ENCODE results near the gene CTNNBL1. TPM values are rescaled to one million over a fixed set of nuclear protein-coding genes. Genes with fewer than 3 reads are reported as not detected.
"Not testable (repeated sequence)": the region's sequence is repeated elsewhere in the genome, so short reads cannot be mapped to it uniquely, and the experiment has no call there.

The CTNNBL1 gene
- polyA plus RNA-seq, 2 donors = 30.2 to 39.6 TPM

DNA sequence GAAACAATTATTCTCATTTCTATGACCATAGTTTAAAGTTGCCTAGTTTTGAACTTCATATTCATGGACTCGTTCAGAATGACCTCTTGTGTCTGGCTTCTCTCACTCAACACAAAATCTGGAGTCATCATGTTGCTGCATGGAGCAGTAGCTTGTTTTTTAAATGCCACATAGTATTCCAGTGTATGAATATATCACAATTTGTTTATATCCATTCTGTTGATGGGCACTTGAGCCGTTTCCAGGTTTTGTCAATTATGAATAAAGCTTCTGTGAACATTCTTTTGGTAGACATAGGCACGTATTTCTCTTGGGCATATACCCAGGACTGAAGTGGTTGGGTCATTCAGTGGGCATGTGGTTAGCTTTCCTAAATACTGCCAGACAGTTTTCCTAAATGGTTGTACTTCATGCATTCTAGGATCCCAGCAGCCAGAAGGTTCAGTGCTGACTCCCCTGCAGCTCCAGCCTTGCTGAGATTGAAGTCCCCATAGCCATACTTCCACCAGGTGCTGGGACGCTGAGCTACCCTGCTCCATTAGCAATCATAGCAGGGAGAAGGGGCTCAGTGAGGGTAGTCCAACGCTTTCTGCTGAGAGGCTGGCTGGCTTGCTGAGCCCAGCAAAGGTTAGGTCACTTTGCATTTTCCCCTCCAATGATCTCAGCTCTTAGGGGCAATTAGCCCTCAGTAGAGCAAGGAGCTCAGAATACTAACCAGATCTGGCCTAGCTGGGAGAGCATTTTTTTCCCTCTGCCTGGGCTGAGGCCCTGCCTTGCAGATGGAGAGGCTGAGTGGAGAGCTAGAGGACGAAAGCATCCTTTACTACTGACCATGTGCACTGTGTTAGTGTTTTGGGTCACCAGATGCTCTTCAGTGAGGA, 35.7 kb upstream of the CTNNBL1 start:
- H3K9me3 ChIP-seq (ENCODE audit: control insufficient read depth in 2 of 2, insufficient read depth in 1 of 2, low read depth in 1 of 2, low read length in 1 of 2) = peaks cover 0 to 2% of the 10 kb centered on the region in 2 donors
- H3K27me3 ChIP-seq (ENCODE audit: control insufficient read depth in 1 of 2, insufficient read depth in 2 of 2, low read length in 2 of 2) = no peaks in the 10 kb centered on the region
- no peak overlapping the region for H3K27ac ChIP-seq (ENCODE audit: low read depth in 2 of 2, low read length in 1 of 2)
- no peaks in the 10 kb centered on the region for H3K4me1 ChIP-seq (ENCODE audit: control insufficient read depth in 2 of 2, insufficient read depth in 2 of 2, low read length in 1 of 2)
- 59 to 63% methylated on average over 6 of the region's 6 CpGs for WGBS, 2 donors
- H3K4me3 ChIP-seq (ENCODE audit: low read depth in 1 of 2, low read length in 2 of 2) = no peak overlapping the region
- no peaks in the 10 kb centered on the region for H3K36me3 ChIP-seq (ENCODE audit: control insufficient read depth in 2 of 2, insufficient read depth in 2 of 2, low read length in 1 of 2)

DNA sequence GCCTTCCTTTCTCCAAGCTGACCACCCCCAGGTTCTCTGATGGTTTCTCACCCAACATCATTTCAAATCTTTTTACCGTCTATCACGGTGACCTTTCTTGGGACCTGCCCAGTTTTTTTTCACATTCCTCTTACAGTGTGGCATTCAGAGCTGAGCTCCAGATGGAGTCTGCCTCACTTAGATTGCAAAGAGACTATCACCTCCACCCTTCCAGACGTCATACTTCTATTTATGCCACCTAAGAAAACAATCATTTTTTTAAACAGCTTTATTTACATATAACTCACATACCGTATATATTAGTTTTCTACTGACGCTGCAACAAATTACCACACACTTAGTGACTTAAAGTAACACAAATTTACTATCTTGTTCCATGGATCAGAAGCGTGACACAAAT, 32.3 kb upstream of the CTNNBL1 start:
- Histone ChIP-seq H3K27ac (ENCODE audit: low read depth in 2 of 2, low read length in 1 of 2) (no peak overlapping the region), H3K36me3 (ENCODE audit: control insufficient read depth in 2 of 2, insufficient read depth in 2 of 2, low read length in 1 of 2) (no peaks in the 10 kb centered on the region), H3K4me3 (ENCODE audit: low read depth in 1 of 2, low read length in 2 of 2) (no peak overlapping the region), H3K27me3 (ENCODE audit: control insufficient read depth in 1 of 2, insufficient read depth in 2 of 2, low read length in 2 of 2) (no peaks in the 10 kb centered on the region), H3K4me1 (ENCODE audit: control insufficient read depth in 2 of 2, insufficient read depth in 2 of 2, low read length in 1 of 2) (no peaks in the 10 kb centered on the region), H3K9me3 (ENCODE audit: control insufficient read depth in 2 of 2, insufficient read depth in 1 of 2, low read depth in 1 of 2, low read length in 1 of 2) (peaks cover 0 to 2% of the 10 kb centered on the region in 2 donors)
- WGBS, 2 donors = 64 to 66% methylated on average over 6 of the region's 6 CpGs

DNA sequence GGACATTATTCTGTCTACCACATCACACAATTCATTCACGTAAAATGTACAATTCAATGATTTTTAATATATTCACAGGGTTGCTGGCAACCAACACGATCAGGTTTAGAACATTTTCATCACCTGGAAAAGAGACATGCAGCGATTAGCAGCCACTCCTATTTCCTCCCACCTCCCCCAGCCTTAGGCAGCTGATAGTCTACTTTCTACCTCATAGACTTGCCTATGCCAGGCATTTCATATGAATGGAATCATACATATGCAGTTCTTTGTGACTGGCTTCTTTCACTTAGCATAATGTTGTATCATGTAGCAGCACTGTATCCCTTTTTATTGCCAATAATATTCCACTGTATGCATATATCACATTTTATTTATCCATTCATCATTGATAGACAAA, 31.5 kb upstream of the CTNNBL1 start:
- 52 to 56% methylated on average over 3 of the region's 3 CpGs for WGBS, 2 donors
- no peak overlapping the region for H3K27ac ChIP-seq (ENCODE audit: low read depth in 2 of 2, low read length in 1 of 2)
- H3K4me1 ChIP-seq (ENCODE audit: control insufficient read depth in 2 of 2, insufficient read depth in 2 of 2, low read length in 1 of 2) = no peaks in the 10 kb centered on the region
- H3K4me3 ChIP-seq (ENCODE audit: low read depth in 1 of 2, low read length in 2 of 2) = no peak overlapping the region
- H3K27me3 ChIP-seq (ENCODE audit: control insufficient read depth in 1 of 2, insufficient read depth in 2 of 2, low read length in 2 of 2) = no peaks in the 10 kb centered on the region
- peaks cover 0 to 2% of the 10 kb centered on the region in 2 donors for H3K9me3 ChIP-seq (ENCODE audit: control insufficient read depth in 2 of 2, insufficient read depth in 1 of 2, low read depth in 1 of 2, low read length in 1 of 2)
- no peaks in the 10 kb centered on the region for H3K36me3 ChIP-seq (ENCODE audit: control insufficient read depth in 2 of 2, insufficient read depth in 2 of 2, low read length in 1 of 2)

GRCh38 chr20:37664595-37664994, 29.2 kb upstream of the CTNNBL1 start:
- H3K9me3 ChIP-seq (ENCODE audit: control insufficient read depth in 2 of 2, insufficient read depth in 1 of 2, low read depth in 1 of 2, low read length in 1 of 2); H3K27me3 ChIP-seq (ENCODE audit: control insufficient read depth in 1 of 2, insufficient read depth in 2 of 2, low read length in 2 of 2); H3K36me3 ChIP-seq (ENCODE audit: control insufficient read depth in 2 of 2, insufficient read depth in 2 of 2, low read length in 1 of 2); H3K27ac ChIP-seq (ENCODE audit: low read depth in 2 of 2, low read length in 1 of 2); H3K4me1 ChIP-seq (ENCODE audit: control insufficient read depth in 2 of 2, insufficient read depth in 2 of 2, low read length in 1 of 2); H3K4me3 ChIP-seq (ENCODE audit: low read depth in 1 of 2, low read length in 2 of 2): not testable (repeated sequence)
- WGBS, 2 donors = 89 to 94% methylated on average over 4 of the region's 4 CpGs

- no peak overlapping the region for H3K4me3 ChIP-seq (ENCODE audit: low read depth in 1 of 2, low read length in 2 of 2)
- peaks cover 0 to 3% of the 10 kb centered on the region in 2 donors for H3K27me3 ChIP-seq (ENCODE audit: control insufficient read depth in 1 of 2, insufficient read depth in 2 of 2, low read length in 2 of 2)
- no peak overlapping the region for H3K27ac ChIP-seq (ENCODE audit: low read depth in 2 of 2, low read length in 1 of 2)
- H3K36me3 ChIP-seq (ENCODE audit: control insufficient read depth in 2 of 2, insufficient read depth in 2 of 2, low read length in 1 of 2) = no peaks in the 10 kb centered on the region
- H3K9me3 ChIP-seq (ENCODE audit: control insufficient read depth in 2 of 2, insufficient read depth in 1 of 2, low read depth in 1 of 2, low read length in 1 of 2) = no peaks in the 10 kb centered on the region
- WGBS, 2 donors = 86 to 87% methylated on average over 9 of the region's 9 CpGs
- no peaks in the 10 kb centered on the region for H3K4me1 ChIP-seq (ENCODE audit: control insufficient read depth in 2 of 2, insufficient read depth in 2 of 2, low read length in 1 of 2)
Measured at GRCh38 chr20:37668166-37668565, 25.7 kb upstream of the CTNNBL1 start.

DNA sequence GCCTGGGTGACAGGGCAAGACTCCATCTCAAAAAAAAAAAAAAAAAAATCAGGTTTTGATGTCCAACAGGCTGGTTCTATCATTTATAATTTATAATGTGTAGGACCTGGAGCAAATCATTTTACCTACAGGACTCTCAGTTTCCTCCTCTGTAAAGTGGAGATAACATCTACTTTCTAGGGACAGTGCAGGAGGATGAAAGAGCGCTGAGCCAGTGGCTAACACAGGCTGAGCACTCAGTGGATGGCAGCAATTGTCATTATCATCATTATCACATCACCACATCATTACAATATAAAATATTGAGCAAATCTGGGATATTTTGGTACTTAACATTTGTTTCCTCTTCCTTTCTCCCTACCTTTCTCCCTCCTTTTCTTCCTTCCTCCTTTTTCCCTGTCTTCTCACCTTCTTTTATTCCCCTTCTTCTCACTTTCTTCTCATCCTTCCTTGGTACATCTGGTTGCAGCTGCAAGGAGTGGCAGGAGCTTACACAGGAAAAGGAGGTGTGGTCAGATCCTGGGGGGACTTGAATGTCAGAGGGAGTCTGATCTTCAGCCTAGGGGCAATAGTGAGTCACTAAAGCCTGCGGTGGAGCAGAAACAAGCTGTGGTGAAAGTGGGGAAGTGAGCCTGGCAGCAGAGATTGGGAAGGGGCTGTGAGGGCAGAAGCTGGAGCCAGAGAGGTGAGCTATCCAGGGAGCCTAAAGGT, 24.6 kb upstream of the CTNNBL1 start:
- H3K27me3 ChIP-seq (ENCODE audit: control insufficient read depth in 1 of 2, insufficient read depth in 2 of 2, low read length in 2 of 2) = peaks cover 0 to 3% of the 10 kb centered on the region in 2 donors
- H3K27ac ChIP-seq (ENCODE audit: low read depth in 2 of 2, low read length in 1 of 2) = no peak overlapping the region
- no peaks in the 10 kb centered on the region for H3K9me3 ChIP-seq (ENCODE audit: control insufficient read depth in 2 of 2, insufficient read depth in 1 of 2, low read depth in 1 of 2, low read length in 1 of 2)
- H3K4me1 ChIP-seq (ENCODE audit: control insufficient read depth in 2 of 2, insufficient read depth in 2 of 2, low read length in 1 of 2) = no peaks in the 10 kb centered on the region
- no peak overlapping the region for H3K4me3 ChIP-seq (ENCODE audit: low read depth in 1 of 2, low read length in 2 of 2)
- 25 to 51% methylated on average over 2 of the region's 2 CpGs for WGBS, 2 donors
- no peaks in the 10 kb centered on the region for H3K36me3 ChIP-seq (ENCODE audit: control insufficient read depth in 2 of 2, insufficient read depth in 2 of 2, low read length in 1 of 2)

DNA sequence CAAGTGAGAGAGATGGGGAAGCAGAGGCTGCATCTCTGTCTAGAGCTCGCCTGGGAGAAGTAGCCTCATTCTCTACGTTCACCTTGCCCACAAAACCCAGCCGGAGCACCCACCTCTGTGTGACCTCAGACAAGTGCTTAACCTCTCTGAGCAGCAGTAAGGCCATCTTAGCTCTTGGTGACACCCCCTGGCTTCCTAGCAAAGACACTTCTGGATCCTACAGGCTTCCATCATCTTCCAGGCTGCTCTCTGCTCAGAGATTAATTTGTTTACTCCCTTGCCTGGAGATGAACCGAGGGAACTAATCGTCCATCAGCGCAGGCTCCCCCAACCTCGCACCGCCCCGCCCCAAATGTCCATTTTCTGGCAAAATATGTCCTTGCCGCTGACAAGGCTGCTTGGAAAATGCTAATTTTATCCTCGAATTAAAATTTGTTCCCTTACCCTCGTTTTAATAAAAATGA, 24.0 kb upstream of the CTNNBL1 start:
- Histone ChIP-seq H3K36me3 (ENCODE audit: control insufficient read depth in 2 of 2, insufficient read depth in 2 of 2, low read length in 1 of 2) (no peaks in the 10 kb centered on the region), H3K9me3 (ENCODE audit: control insufficient read depth in 2 of 2, insufficient read depth in 1 of 2, low read depth in 1 of 2, low read length in 1 of 2) (no peaks in the 10 kb centered on the region), H3K27me3 (ENCODE audit: control insufficient read depth in 1 of 2, insufficient read depth in 2 of 2, low read length in 2 of 2) (peaks cover 0 to 3% of the 10 kb centered on the region in 2 donors), H3K4me3 (ENCODE audit: low read depth in 1 of 2, low read length in 2 of 2) (no peak overlapping the region), H3K4me1 (ENCODE audit: control insufficient read depth in 2 of 2, insufficient read depth in 2 of 2, low read length in 1 of 2) (no peaks in the 10 kb centered on the region), H3K27ac (ENCODE audit: low read depth in 2 of 2, low read length in 1 of 2) (no peak overlapping the region)
- WGBS, 2 donors = 41 to 42% methylated on average over 12 of the region's 12 CpGs

DNA sequence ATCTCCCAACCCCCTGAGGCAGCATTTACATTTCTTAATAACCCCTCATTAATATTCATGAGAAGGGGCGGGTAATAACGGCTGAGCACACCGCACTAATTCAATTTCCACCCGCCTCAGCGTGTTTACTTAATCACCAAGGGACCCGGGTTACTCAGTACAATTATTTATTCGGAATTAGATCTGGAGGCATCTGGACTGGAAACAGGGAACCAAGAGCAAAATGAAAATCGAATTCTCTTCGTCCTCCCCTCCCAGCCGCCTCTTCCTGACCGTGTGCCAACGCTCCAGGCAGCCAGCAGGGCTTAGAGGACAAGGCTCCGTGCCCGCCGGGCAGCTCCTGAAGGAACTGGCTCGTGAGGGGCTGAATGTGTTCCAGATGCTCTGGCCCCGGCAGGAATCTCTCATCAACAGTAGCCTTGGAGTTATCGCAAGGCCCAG, 23.5 kb upstream of the CTNNBL1 start:
- Histone ChIP-seq H3K9me3 (ENCODE audit: control insufficient read depth in 2 of 2, insufficient read depth in 1 of 2, low read depth in 1 of 2, low read length in 1 of 2) (no peaks in the 10 kb centered on the region), H3K36me3 (ENCODE audit: control insufficient read depth in 2 of 2, insufficient read depth in 2 of 2, low read length in 1 of 2) (no peaks in the 10 kb centered on the region), H3K4me1 (ENCODE audit: control insufficient read depth in 2 of 2, insufficient read depth in 2 of 2, low read length in 1 of 2) (no peaks in the 10 kb centered on the region), H3K4me3 (ENCODE audit: low read depth in 1 of 2, low read length in 2 of 2) (peak overlapping the region in 1 of 2 donors; percentile 5), H3K27ac (ENCODE audit: low read depth in 2 of 2, low read length in 1 of 2) (no peak overlapping the region), H3K27me3 (ENCODE audit: control insufficient read depth in 1 of 2, insufficient read depth in 2 of 2, low read length in 2 of 2) (peaks cover 0 to 3% of the 10 kb centered on the region in 2 donors)
- 21 to 27% methylated on average over 18 of the region's 18 CpGs for WGBS, 2 donors

- 94% methylated on average over 3 of the region's 3 CpGs for WGBS, 2 donors
- H3K4me3 ChIP-seq (ENCODE audit: low read depth in 1 of 2, low read length in 2 of 2) = no peak overlapping the region
- H3K36me3 ChIP-seq (ENCODE audit: control insufficient read depth in 2 of 2, insufficient read depth in 2 of 2, low read length in 1 of 2) = no peaks in the 10 kb centered on the region
- H3K27ac ChIP-seq (ENCODE audit: low read depth in 2 of 2, low read length in 1 of 2) = no peak overlapping the region
- H3K9me3 ChIP-seq (ENCODE audit: control insufficient read depth in 2 of 2, insufficient read depth in 1 of 2, low read depth in 1 of 2, low read length in 1 of 2) = no peaks in the 10 kb centered on the region
- peaks cover 0 to 3% of the 10 kb centered on the region in 2 donors for H3K27me3 ChIP-seq (ENCODE audit: control insufficient read depth in 1 of 2, insufficient read depth in 2 of 2, low read length in 2 of 2)
- H3K4me1 ChIP-seq (ENCODE audit: control insufficient read depth in 2 of 2, insufficient read depth in 2 of 2, low read length in 1 of 2) = no peaks in the 10 kb centered on the region
Measured at GRCh38 chr20:37672143-37672542, 21.7 kb upstream of the CTNNBL1 start.

Data from esophagus (tissue), 2 donors.